HepG2 (cell line): Measurements from ENCODE around the gene TSC22D4. TPM values are rescaled to one million over a fixed set of nuclear protein-coding genes. Genes with fewer than 3 reads are reported as not detected.
A peak's percentile ranks its signal among the peaks of the same experiment; 100 is the strongest.

ENCODE experiments used
- EEA1 ChIP-seq: sonication (generic); formaldehyde crosslinking; IDR thresholded peaks from 2 replicates; pipeline ENCODE4 v1.5.1; 2020; ENCODE audit warnings: mild to moderate bottlenecking, missing genetic modification reagents, borderline replicate concordance
- HNRNPLL ChIP-seq: fragments of 200-400 bp; formaldehyde crosslinking; IDR thresholded peaks from 2 replicates; pipeline ENCODE4 v1.6.1; 2017; ENCODE audit warnings: mild to moderate bottlenecking, low read depth, low read length; ENCODE audit not compliant: poor library complexity, severe bottlenecking
- PCBP1 ChIP-seq: fragments of 200-400 bp; formaldehyde crosslinking; IDR thresholded peaks from 2 replicates; pipeline ENCODE4 v1.6.1; 2017; ENCODE audit warnings: mild to moderate bottlenecking, low read depth, low read length, borderline replicate concordance
- RFXANK ChIP-seq: IDR thresholded peaks from 2 replicates; pipeline ENCODE4 v1.6.1; 2016
- RXRA ChIP-seq: sonication (generic); formaldehyde crosslinking; IDR thresholded peaks from 2 replicates; pipeline ENCODE4 v1.5.1; 2020; ENCODE audit warnings: missing genetic modification reagents
- SALL2 ChIP-seq: sonication (generic); formaldehyde crosslinking; IDR thresholded peaks from 2 replicates; pipeline ENCODE4 v1.8.1; 2023; ENCODE audit warnings: mild to moderate bottlenecking, missing genetic modification reagents, inconsistent platforms
- SKIL ChIP-seq: sonication (generic); formaldehyde crosslinking; IDR thresholded peaks from 2 replicates; pipeline ENCODE4 v1.8.0; 2022; ENCODE audit warnings: missing genetic modification reagents, mild to moderate bottlenecking, moderate library complexity, borderline replicate concordance
- YY1 ChIP-seq: IDR thresholded peaks from 2 replicates; pipeline ENCODE4 v1.6.1; 2011; ENCODE audit warnings: low read length, low read depth, moderate library complexity, mild to moderate bottlenecking; ENCODE audit not compliant: insufficient read depth, insufficient replicate concordance
- ZMYM4 ChIP-seq: sonication (generic); formaldehyde crosslinking; IDR thresholded peaks from 2 replicates; pipeline ENCODE4 v1.8.1; 2023; ENCODE audit warnings: mild to moderate bottlenecking, missing genetic modification reagents
- ZNF772 ChIP-seq: sonication (generic); formaldehyde crosslinking; IDR thresholded peaks from 2 replicates; pipeline ENCODE4 v1.5.0; 2020; ENCODE audit warnings: mild to moderate bottlenecking, missing genetic modification reagents
- ZNF788 ChIP-seq: sonication (generic); formaldehyde crosslinking; IDR thresholded peaks from 2 replicates; pipeline ENCODE4 v1.5.0; 2020; ENCODE audit warnings: mild to moderate bottlenecking, missing genetic modification reagents, borderline replicate concordance
- polyA plus RNA-seq, 8 experiments: library from polyadenylated mRNA; depleted of rRNA in 3 of 8; stranded (reverse) in 7 of 8; unstranded in 1 of 8; fragments of >200 nt; fragmentation: Illumina TruSeq in 4 of 8; extraction: Trizol in 4 of 8; gene quantifications; 2 replicates each; pipeline versions ENCODE4 v1.2.1 to v1.2.3, GENCODE V29; 2011 to 2016; ENCODE audit warnings: low read depth in 4 of 8, missing spikeins in 1 of 8, mixed read lengths in 1 of 8; ENCODE audit not compliant: insufficient read depth in 1 of 8
- total RNA-seq, 5 experiments: library from RNA; depleted of rRNA; stranded (reverse); fragments of >200 nt; fragmentation: Illumina TruSeq; extraction: Trizol; gene quantifications; 2 replicates each; pipeline ENCODE4 v1.2.3, GENCODE V29; 2016; ENCODE audit warnings: low read depth in 1 of 5
- TF ChIP-seq, protein P1 (sequence below), 2 experiments: sonication (generic) in 1 of 2; formaldehyde crosslinking in 1 of 2; IDR thresholded peaks; 2 replicates each; pipeline versions ENCODE4 v1.4.0 to v1.6.1; 2018 to 2020; ENCODE audit warnings: missing genetic modification reagents in 2 of 2, borderline replicate concordance in 1 of 2, low read depth in 1 of 2, mild to moderate bottlenecking in 1 of 2, missing biosample characterization in 1 of 2
- TF ChIP-seq, protein P2 (sequence below): sonication (generic); formaldehyde crosslinking; IDR thresholded peaks from 2 replicates; pipeline ENCODE4 v1.4.0; 2020; ENCODE audit warnings: low read depth, missing genetic modification reagents
- TF ChIP-seq, protein P3 (sequence below): sonication (generic); formaldehyde crosslinking; IDR thresholded peaks from 2 replicates; pipeline ENCODE4 v1.4.0; 2020; ENCODE audit warnings: mild to moderate bottlenecking, missing genetic modification reagents, borderline replicate concordance

Gene TSC22D4
- total and polyA plus RNA-seq, 2 of the 13 experiments (the other 11 are each of a cell fraction or from before 2014, with no cell fraction given), result 7.7 to 8.7 TPM

GRCh38 chr7:100469227-100470044, 9.6 kb downstream of the TSC22D4 start (continued):
- TF ChIP-seq, protein P1, sequence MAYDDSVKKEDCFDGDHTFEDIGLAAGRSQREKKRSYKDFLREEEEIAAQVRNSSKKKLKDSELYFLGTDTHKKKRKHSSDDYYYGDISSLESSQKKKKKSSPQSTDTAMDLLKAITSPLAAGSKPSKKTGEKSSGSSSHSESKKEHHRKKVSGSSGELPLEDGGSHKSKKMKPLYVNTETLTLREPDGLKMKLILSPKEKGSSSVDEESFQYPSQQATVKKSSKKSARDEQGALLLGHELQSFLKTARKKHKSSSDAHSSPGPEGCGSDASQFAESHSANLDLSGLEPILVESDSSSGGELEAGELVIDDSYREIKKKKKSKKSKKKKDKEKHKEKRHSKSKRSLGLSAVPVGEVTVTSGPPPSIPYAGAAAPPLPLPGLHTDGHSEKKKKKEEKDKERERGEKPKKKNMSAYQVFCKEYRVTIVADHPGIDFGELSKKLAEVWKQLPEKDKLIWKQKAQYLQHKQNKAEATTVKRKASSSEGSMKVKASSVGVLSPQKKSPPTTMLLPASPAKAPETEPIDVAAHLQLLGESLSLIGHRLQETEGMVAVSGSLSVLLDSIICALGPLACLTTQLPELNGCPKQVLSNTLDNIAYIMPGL (CRISPR knock-in tag; IDR thresholded peaks at IDR 0.05; ENCODE audit: borderline replicate concordance in 1 of 2, low read depth in 1 of 2), result peak; percentile 30 to 50; a peak in 1 of 4 replicates
- TF ChIP-seq ZNF788 (CRISPR knock-in tag) (peak; percentile 42; the same call in 1 of the 2 replicates), EEA1 (CRISPR knock-in tag) (no peak), ZNF772 (CRISPR knock-in tag) (peak; percentile 63; the same call in 1 of the 2 replicates), SKIL (CRISPR knock-in tag) (no peak), PCBP1 (peak; percentile 86; the same call in 1 of the 2 replicates), ZMYM4 (CRISPR knock-in tag) (peak; percentile 32; the same call in 1 of the 2 replicates), HNRNPLL (peak; percentile 37), SALL2 (CRISPR knock-in tag) (0 out of 2 replicates have a peak, but pooled peaks have one; percentile 42), YY1 (peak; percentile 53), RXRA (CRISPR knock-in tag) (peak; percentile 21; the same call in 1 of the 2 replicates), RFXANK (CRISPR knock-in tag) (no peak)
- TF ChIP-seq, protein P2, sequence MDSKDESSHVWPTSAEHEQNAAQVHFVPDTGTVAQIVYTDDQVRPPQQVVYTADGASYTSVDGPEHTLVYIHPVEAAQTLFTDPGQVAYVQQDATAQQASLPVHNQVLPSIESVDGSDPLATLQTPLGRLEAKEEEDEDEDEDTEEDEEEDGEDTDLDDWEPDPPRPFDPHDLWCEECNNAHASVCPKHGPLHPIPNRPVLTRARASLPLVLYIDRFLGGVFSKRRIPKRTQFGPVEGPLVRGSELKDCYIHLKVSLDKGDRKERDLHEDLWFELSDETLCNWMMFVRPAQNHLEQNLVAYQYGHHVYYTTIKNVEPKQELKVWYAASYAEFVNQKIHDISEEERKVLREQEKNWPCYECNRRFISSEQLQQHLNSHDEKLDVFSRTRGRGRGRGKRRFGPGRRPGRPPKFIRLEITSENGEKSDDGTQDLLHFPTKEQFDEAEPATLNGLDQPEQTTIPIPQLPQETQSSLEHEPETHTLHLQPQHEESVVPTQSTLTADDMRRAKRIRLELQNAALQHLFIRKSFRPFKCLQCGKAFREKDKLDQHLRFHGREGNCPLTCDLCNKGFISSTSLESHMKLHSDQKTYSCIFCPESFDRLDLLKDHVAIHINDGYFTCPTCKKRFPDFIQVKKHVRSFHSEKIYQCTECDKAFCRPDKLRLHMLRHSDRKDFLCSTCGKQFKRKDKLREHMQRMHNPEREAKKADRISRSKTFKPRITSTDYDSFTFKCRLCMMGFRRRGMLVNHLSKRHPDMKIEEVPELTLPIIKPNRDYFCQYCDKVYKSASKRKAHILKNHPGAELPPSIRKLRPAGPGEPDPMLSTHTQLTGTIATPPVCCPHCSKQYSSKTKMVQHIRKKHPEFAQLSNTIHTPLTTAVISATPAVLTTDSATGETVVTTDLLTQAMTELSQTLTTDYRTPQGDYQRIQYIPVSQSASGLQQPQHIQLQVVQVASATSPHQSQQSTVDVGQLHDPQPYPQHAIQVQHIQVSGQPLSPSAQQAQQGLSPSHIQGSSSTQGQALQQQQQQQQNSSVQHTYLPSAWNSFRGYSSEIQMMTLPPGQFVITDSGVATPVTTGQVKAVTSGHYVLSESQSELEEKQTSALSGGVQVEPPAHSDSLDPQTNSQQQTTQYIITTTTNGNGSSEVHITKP (CRISPR knock-in tag), result no peak
- TF ChIP-seq, protein P3, sequence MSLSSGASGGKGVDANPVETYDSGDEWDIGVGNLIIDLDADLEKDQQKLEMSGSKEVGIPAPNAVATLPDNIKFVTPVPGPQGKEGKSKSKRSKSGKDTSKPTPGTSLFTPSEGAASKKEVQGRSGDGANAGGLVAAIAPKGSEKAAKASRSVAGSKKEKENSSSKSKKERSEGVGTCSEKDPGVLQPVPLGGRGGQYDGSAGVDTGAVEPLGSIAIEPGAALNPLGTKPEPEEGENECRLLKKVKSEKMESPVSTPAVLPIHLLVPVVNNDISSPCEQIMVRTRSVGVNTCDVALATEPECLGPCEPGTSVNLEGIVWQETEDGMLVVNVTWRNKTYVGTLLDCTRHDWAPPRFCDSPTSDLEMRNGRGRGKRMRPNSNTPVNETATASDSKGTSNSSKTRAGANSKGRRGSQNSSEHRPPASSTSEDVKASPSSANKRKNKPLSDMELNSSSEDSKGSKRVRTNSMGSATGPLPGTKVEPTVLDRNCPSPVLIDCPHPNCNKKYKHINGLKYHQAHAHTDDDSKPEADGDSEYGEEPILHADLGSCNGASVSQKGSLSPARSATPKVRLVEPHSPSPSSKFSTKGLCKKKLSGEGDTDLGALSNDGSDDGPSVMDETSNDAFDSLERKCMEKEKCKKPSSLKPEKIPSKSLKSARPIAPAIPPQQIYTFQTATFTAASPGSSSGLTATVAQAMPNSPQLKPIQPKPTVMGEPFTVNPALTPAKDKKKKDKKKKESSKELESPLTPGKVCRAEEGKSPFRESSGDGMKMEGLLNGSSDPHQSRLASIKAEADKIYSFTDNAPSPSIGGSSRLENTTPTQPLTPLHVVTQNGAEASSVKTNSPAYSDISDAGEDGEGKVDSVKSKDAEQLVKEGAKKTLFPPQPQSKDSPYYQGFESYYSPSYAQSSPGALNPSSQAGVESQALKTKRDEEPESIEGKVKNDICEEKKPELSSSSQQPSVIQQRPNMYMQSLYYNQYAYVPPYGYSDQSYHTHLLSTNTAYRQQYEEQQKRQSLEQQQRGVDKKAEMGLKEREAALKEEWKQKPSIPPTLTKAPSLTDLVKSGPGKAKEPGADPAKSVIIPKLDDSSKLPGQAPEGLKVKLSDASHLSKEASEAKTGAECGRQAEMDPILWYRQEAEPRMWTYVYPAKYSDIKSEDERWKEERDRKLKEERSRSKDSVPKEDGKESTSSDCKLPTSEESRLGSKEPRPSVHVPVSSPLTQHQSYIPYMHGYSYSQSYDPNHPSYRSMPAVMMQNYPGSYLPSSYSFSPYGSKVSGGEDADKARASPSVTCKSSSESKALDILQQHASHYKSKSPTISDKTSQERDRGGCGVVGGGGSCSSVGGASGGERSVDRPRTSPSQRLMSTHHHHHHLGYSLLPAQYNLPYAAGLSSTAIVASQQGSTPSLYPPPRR (CRISPR knock-in tag), result 0 out of 2 replicates have a peak, but pooled peaks have one; percentile 25
